Measurements from ENCODE around the gene RNF220.

DNA sequence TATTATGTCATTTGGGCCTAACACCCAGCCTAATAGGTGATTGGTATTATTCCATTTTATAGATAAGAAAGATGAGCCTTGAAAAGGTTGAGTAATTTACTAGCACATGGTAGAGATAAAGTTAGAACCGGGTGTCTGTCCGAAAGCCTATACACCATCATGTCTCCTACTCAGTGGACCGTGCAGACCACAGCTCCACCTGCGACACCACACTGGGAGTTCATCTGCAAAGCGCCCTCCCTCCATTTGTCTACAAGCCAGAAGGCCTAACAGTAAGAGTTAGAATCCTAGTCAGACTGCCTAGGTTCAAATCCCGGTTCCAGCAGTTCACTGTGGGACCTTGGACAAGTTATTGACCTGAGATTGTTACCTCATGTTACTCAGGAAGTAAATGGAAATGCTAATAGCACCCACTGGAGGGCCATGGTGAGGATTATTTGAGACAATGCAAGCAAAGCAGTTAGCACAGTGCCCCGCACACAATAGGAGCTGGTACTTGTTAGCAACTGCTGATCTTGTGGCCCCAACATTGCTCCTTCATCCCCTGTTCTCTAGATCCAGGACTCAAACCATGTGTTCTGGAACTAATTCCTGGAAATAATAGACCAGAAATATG lies 289.9 kb downstream of the RNF220 start:
- TF ChIP-seq CTCF (optimal IDR thresholded peaks at IDR 0.05 in 1 of 3, IDR thresholded peaks at IDR 0.05 in 1 of 3, conservative IDR thresholded peaks at IDR 0.05 in 1 of 3; ENCODE audit: extremely low read depth in 1 of 3, insufficient read depth in 2 of 3, low read length in 3 of 3) (no peak), EZH2 (IDR thresholded peaks at IDR 0.05; ENCODE audit: low read length) (no peak)
